DMS114 treated with DMSO at 0.1 percent for 48 hours (cell line): ENCODE measurements around the gene B3GNT7.
"Not testable (repeated sequence)": the region's sequence is repeated elsewhere in the genome, so short reads cannot be mapped to it uniquely, and the experiment has no call there.

ENCODE experiments used
- DNase-seq: peaks from one replicate; lab custom pipeline; 2025; ENCODE audit not compliant: unreplicated experiment; lab: John Stamatoyannopoulos, UW

Gene B3GNT7

DNA sequence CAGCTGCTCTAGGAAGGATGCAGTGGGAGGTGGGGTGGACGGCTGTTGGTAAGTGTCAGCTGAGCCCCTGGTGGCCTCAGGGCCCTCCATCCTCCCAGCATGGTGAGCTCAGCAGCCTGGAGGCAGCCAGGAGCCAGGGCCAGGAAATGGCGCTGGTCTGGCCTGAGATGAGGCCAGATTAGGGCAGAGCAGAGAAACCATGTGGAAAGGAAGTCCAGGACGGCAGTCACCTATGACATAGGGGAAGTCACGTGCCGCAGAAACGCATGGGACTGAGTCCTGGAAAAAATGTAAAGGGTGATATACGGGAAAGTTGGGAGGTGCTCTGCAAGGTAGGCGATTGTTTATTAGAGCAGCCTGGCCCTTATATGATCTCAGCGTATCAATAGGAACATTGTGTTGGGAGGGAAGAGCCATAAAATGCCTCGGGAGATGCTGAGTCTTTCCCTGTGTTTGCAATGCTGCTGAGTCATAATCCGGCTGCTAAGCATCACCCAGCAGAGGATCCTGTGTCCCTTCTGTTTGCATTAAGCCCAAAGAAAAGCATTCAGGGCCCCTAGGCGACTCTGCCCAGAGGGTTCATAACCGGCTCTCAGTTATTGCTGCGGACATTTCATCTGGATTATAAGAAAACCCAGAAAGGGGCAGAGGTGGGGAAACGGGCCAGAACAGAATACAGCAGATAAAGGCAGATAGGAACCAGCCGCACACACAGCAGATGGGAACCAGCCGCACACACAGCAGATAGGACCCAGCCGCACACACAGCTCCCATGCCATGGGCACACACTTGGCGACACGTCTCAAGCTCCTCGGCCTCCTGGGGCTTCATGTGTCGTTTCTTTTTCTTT, 30.3 kb upstream of the B3GNT7 start:
- no peak for DNase-seq

DNA sequence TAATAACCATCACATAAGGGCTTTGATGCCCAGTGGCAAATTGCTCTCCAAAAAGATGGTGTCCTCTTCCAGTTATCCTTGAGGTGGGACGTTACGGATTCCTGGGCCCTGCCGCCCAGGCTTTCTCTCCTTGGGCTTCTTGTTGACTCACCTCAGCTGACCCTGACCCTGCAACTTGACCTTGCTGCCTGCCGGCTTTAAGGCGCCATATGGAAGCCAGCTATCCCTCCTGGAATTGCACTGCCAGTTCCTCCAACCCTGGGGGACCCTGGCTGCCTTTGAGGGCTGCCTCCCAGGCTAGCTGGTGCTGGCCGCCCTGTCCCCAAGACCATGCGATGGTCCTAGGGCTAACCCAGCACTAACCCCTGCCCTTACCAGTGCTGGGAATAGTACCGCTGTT, 28.3 kb upstream of the B3GNT7 start:
- no peak for DNase-seq

DNA sequence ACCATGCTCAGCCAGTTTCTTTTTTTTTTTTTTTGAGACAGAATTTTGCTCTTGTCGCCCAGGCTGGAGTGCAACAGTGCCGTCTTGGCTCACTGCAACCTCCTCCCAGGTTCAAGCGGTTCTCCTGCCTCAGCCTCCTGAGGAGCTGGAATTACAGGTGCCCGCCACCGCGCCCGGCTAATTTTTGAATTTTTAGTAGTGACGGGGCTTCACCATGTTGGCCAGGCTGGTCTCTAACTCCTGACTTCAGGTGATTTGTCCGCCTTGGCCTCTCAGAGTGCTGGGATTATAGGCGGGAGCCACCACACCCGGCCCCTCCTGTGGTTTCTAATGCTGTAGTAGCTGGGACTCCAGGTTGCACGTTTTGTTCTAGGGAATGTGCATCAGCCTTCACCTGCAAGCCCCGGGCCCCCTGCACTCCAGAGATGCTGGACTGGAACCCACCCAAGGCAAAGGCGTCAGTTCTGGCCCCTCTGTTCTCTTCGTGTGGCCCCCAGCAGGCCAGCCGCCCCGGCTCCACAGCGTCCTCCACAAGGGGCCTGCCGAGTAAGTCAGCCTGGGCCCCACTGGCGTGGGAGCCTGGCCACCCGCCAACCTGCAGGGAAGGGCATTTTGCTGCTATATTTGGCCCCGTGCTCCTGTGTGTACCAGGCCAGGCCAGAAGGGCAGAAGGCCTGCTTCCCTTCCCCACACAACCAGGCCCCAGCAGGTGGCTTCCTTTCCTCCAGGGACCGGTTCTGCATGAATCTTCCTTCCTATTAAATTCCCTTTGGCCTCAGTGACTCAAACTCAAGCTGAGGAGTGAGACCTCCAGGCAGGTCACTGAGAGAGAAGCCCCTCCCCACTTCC, 25.7 kb upstream of the B3GNT7 start:
- DNase-seq, result no peak

GRCh38 chr2:231370429-231370748, 25.1 kb upstream of the B3GNT7 start:
- DNase-seq, result no peak

- DNase-seq, result no peak
These were observed 24.6 kb upstream of the B3GNT7 start for GRCh38 chr2:231370749-231371429.

DNA sequence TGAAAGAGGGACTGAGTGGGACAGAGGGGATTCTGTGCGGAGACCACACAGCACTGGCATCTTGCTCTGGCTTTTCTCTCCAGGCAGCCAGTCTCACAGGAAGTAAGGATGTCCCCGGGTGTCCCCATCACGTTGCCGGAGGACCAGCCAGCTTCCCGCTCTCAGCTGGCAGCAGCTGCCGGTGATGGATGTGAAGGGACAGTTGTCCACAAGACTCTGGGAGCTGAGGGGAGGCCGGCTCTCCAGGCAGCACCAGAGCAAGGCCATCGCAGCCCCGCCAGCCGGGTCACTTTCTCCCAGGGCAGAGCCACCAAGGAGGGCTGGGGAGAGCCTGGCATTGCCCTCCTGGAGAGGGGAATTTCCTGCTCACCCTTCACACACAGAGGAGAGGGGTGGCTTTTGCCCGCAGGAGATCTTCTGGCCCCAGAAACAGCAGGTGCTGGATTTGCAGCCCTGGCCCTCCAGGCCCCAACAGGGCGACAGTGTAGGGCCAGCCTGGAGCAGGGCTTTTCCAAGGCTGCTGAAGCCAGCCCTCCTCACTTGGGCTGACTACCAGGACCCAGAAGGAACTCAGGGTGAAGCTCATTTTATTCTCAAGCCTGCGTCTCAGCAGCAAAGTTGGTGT, 24.0 kb upstream of the B3GNT7 start:
- DNase-seq, result no peak

- DNase-seq, result no peak
These were observed 23.2 kb upstream of the B3GNT7 start for GRCh38 chr2:231372326-231372725.

DNA sequence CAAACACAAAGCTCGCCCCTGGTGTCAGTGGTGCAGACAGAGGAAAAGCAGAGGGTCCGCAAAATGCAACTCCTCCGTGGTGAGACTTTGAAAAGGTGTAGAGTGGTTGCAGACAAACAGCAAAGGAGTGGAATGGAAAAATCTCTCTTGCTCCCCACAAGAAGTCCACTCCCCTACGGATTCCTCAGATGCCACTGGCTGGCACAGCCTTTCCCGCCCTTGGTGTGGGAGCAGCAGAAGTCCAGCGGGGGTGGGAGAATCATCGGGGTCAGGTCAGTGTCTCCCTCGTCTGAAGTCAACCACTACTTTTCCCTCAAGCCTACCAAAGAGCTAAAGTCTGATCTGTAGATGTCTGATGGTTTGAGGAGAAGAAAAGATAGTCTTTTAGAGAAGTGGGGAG, 22.3 kb upstream of the B3GNT7 start:
- no peak for DNase-seq

DNA sequence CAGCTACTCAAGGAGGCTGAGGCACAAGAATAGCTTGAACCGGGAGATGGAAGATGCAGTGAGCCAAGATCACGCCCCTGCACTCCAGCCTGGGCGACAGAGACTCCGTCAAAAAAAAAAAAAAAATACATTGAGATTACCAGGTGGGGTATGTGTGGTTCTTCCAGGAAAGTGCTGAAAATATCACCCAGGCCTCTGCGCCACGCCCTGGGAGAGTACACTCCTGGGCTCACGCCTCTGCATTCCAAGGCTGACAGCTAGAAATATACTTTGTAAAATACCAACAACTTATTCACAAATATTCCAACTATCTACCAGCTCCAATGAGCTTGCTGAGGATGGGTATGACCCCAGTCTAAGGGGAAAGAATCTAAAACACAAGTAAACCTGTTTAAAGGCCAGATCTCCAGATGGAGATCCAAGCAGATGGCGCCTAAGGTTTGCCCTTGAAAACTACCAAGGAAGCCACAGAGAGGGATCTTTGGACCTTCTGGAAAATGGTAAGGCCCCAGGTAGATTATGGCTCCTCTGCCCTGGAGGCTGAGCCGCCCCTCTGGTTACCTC, 21.6 kb upstream of the B3GNT7 start:
- no peak for DNase-seq

DNA sequence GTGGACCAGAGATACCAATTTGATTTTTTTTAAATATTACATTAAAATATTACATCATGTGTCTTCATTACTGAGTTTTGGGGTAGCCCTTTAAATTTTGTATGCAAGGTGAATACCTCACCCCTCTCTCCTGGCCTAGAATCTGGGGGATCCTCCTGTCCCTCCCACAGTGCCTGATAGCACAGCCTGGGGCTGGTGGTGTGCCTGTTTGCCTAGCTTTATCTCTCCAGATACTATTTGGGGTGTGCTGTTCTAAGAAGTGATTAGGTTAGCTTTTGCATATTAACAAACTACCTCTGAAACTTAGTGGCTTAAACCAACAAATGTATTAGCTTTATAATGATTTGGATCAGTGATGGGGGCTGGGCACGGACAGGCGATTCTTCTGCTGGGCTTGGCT, 20.7 kb upstream of the B3GNT7 start:
- DNase-seq, result no peak

- not testable (repeated sequence) for DNase-seq
These were observed 19.4 kb upstream of the B3GNT7 start for GRCh38 chr2:231375994-231376615.

DNA sequence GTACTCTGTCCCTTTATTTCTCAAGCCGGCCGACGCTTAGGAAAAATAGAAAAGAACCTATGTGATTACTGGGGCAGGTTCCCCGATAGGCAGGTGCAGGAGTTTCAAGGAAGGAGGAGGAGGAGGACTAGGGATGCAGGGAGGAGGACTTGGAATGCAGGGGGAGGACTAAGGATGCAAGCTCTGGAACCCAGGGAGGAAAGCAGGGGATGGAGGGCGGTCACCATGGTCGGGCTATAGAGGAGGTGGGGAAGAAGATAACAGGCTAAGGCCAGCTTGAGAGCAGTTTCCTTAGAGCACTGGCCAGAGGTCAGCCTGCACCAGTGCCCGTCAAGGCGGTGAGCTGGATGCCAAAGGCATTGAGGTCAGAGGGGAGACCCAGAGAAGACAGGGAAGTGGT, 18.7 kb upstream of the B3GNT7 start:
- no peak for DNase-seq

DNA sequence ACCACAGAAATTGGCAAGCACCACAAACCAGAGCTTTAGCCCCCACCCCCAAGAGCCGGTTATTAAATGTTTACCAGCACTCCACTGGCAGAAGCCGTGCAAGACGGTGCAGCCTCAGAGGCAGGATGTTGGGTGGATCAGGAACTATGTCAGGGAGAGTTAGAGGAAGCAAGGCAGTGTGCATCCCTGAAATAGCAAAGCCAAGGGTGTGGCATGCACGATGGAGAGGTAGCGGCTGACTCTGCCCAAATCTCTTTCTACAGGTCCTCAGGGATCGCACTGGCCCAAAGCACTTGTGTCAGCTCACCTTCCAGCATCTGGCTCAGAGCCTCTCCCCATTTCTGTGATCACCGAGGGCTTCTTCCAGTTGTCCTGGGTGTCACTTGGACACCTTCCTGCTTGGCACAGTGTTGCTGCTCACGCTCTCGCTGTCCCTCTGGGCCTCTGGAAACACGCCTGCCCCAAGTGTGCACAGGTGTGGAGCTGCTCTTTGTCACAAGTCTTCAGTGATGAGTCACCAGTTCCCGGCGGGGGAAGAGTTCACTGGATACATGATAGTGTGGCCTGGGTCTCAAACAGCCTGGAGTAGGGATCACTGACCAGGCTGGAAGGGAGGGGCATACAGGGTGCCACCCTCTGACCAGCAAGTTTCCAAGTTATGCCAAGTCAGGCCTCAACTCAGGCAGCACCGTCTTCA, 17.3 kb upstream of the B3GNT7 start:
- DNase-seq, result no peak

DNA sequence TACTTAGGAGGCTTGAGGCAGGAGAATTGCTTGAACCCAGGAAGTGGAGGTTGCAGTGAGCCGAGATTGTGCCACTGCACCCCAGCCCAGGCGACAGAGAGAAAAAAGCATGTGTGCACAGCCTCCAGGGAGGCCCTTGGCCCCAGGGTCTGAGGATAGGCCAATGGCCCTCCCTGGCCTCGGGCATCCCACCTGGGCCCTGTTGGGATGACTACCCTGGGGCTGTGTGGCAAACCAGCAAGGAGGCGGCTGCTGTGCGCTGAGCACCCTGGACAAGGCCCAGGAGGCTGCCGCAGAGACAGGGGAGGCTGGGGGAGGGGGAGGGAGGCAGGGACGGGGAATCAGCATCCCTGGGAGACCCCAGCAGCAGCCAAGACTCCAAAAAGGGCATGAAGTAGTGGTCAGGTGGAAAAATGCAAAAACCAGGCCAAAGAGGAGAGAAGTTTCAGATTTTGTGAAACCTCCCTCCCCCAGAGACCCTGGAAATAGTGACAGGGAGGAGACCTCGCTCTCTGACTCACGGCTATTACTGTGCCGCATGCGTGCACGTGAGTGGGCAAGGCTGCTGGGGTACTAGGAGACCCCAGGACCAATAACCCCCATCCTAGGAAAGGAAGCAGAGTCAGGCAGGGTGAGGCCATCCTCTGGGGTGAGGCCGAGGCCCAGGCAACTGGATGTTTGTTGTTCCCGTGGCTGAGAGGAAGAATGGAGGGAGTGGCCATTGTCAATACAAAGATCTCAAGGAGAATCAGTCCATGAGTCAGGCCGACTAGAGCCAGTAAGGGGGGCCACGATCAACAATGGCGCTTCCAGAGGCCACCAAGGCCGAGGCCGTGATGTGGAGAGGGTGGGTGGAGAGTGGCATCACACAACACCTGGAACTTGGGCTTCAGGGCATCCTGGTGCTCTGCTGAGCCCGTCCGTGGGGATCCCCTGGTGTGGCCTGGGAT, 16.0 kb upstream of the B3GNT7 start:
- no peak for DNase-seq

DNA sequence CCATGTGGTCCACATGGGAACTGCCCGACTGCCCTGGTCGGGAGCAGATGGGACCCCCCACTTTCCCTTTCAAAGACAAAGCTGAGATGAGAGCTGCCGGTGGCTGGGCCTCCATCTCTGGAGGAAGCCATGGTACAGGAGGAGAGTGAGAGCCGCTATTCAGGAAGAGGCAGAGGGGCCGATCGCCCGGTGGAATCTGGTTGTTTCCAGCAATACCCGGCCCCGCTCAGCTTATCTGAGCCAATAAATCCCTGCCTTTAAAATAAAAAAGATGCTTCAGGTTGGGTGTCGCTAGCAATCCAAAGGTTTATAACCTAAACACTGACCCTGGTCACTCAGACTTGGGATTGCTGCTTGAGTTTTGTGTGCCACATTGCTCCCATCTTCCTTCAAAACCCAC, 15.2 kb upstream of the B3GNT7 start:
- DNase-seq, result no peak

- DNase-seq, result no peak
These were observed 14.3 kb upstream of the B3GNT7 start for GRCh38 chr2:231380991-231381847.

GRCh38 chr2:231382116-231382515, 13.4 kb upstream of the B3GNT7 start:
- no peak for DNase-seq
